IMR-90 (cell line): ENCODE measurements around the gene PTCD2. TPM values are rescaled to one million over a fixed set of nuclear protein-coding genes. Genes with fewer than 3 reads are reported as not detected.
A peak's percentile ranks its signal among the peaks of the same experiment; 100 is the strongest.

Experiments
- ATAC-seq: fragments of 200-7000 bp; cut with Tn5 transposase; 2 replicates; pipeline ENCODE4 v1.9.1; 2020; ENCODE audit warnings: low read depth, mild to moderate bottlenecking, moderate library complexity
- BruUV-seq: library from RNA; stranded (reverse); fragments of 400-500 nt; replicated peaks from 2 replicates; lab custom pipeline; 2021; lab: Mats Ljungman, UMichigan
- CTCF ChIA-PET: fragments of 300-600 bp; formaldehyde crosslinking; extraction: SDS; loops from one replicate; lab custom pipeline; 2021; ENCODE audit warnings: antibody characterized with exemption; lab: Yijun Ruan, JAX
- POLR2A ChIA-PET: fragments of 300-600 bp; sonication (Branson Sonifier 250); formaldehyde crosslinking; loops from one replicate; lab custom pipeline; 2022; ENCODE audit warnings: antibody characterized with exemption; ENCODE audit not compliant: unreplicated experiment; lab: Charles Lee
- DNase-seq: peaks from one replicate; pipeline ENCODE4 v3.0.0; 2013
- H2AFZ ChIP-seq: replicated peaks from 2 replicates; pipeline ENCODE3; 2013; ENCODE audit warnings: low read length, mild to moderate bottlenecking; ENCODE audit not compliant: poor library complexity
- H2AK5ac ChIP-seq: 2 replicates; pipeline ENCODE4 v1.6.1; 2013; ENCODE audit warnings: low read depth, low read length, inconsistent platforms
- H2AK9ac ChIP-seq: replicated peaks from 2 replicates; pipeline ENCODE3; 2013; ENCODE audit warnings: mild to moderate bottlenecking, low read depth, low read length, moderate library complexity; ENCODE audit not compliant: poor library complexity
- H2BK120ac ChIP-seq: 2 replicates; pipeline ENCODE4 v1.6.1; 2013; ENCODE audit warnings: low read depth, low read length, inconsistent platforms
- H2BK15ac ChIP-seq: 3 replicates; pipeline ENCODE4 v1.6.1; 2013; ENCODE audit warnings: low read depth, low read length, inconsistent platforms
- H2BK20ac ChIP-seq: 2 replicates; pipeline ENCODE4 v1.6.1; 2013; ENCODE audit warnings: low read depth, mild to moderate bottlenecking, inconsistent platforms, low read length, moderate library complexity
- H2BK5ac ChIP-seq: 2 replicates; pipeline ENCODE4 v1.6.1; 2013; ENCODE audit warnings: mild to moderate bottlenecking, low read depth, low read length, inconsistent platforms; ENCODE audit not compliant: poor library complexity, severe bottlenecking
- H3K14ac ChIP-seq: replicated peaks from 2 replicates; pipeline ENCODE4 v1.6.1; 2013; ENCODE audit warnings: low read depth, low read length, inconsistent platforms
- H3K18ac ChIP-seq: 2 replicates; pipeline ENCODE4 v1.6.1; 2013; ENCODE audit warnings: low read depth, low read length, control low read depth
- H3K23ac ChIP-seq: 2 replicates; pipeline ENCODE4 v1.6.1; 2013; ENCODE audit warnings: low read depth, low read length, inconsistent platforms
- H3K27ac ChIP-seq: 2 replicates; pipeline ENCODE4 v1.5.1; 2013; ENCODE audit warnings: mild to moderate bottlenecking, control low read depth, low read length; ENCODE audit not compliant: insufficient read depth
- H3K27me3 ChIP-seq: 2 replicates; pipeline ENCODE4 v1.6.1; 2013; ENCODE audit warnings: low read length; ENCODE audit not compliant: control insufficient read depth, insufficient read depth
- H3K36me3 ChIP-seq: 2 replicates; pipeline ENCODE4 v1.6.1; 2013; ENCODE audit warnings: low read length, mixed read lengths; ENCODE audit not compliant: control insufficient read depth, insufficient read depth
- H3K4ac ChIP-seq: 2 replicates; pipeline ENCODE4 v1.6.1; 2013; ENCODE audit warnings: low read depth, low read length, inconsistent platforms
- H3K4me1 ChIP-seq: 2 replicates; pipeline ENCODE4 v1.6.1; 2013; ENCODE audit warnings: low read length, mixed read lengths; ENCODE audit not compliant: control insufficient read depth, insufficient read depth
- H3K4me2 ChIP-seq: 2 replicates; pipeline ENCODE4 v1.6.1; 2013; ENCODE audit warnings: low read depth, mild to moderate bottlenecking, control low read depth, low read length, moderate library complexity
- H3K4me3 ChIP-seq: 2 replicates; pipeline ENCODE4 v1.5.1; 2013; ENCODE audit warnings: low read depth, mild to moderate bottlenecking, control low read depth, low read length, moderate library complexity; ENCODE audit not compliant: insufficient read depth
- H3K56ac ChIP-seq: 2 replicates; pipeline ENCODE4 v1.6.1; 2013; ENCODE audit warnings: low read length, inconsistent platforms; ENCODE audit not compliant: insufficient read depth; ENCODE audit errors: extremely low read depth
- H3K79me1 ChIP-seq, 2 experiments: 2 replicates each; pipeline ENCODE4 v1.6.1; 2013; ENCODE audit warnings: low read length in 2 of 2, inconsistent platforms in 1 of 2, low read depth in 1 of 2
- H3K9ac ChIP-seq: 2 replicates; pipeline ENCODE4 v1.6.1; 2013; ENCODE audit warnings: low read depth, low read length, control low read depth
- H3K9me1 ChIP-seq: 2 replicates; pipeline ENCODE4 v1.6.1; 2013; ENCODE audit warnings: low read length, inconsistent platforms; ENCODE audit not compliant: insufficient read depth
- H3K9me3 ChIP-seq: 2 replicates; pipeline ENCODE4 v1.6.1; 2013; ENCODE audit warnings: low read length; ENCODE audit not compliant: control insufficient read depth, insufficient read depth
- H4K20me1 ChIP-seq: 2 replicates; pipeline ENCODE4 v1.6.1; 2013; ENCODE audit warnings: low read length, inconsistent platforms; ENCODE audit not compliant: insufficient read depth
- H4K5ac ChIP-seq: 2 replicates; pipeline ENCODE4 v1.6.1; 2013; ENCODE audit warnings: mild to moderate bottlenecking, low read depth, low read length, control low read depth
- H4K8ac ChIP-seq, 2 experiments: 2 replicates each; pipeline ENCODE4 v1.6.1; 2013; ENCODE audit warnings: low read depth in 2 of 2, low read length in 2 of 2, control low read depth in 1 of 2, inconsistent platforms in 1 of 2
- H4K91ac ChIP-seq: 2 replicates; pipeline ENCODE4 v1.6.1; 2013; ENCODE audit warnings: low read depth, low read length, inconsistent platforms; ENCODE audit not compliant: insufficient read depth
- CTCF ChIP-seq: conservative IDR thresholded peaks from 2 replicates; pipeline ENCODE4 v1.5.1; 2012; ENCODE audit warnings: mild to moderate bottlenecking, low read depth, low read length, improper control_type of control experiment
- RAD21 ChIP-seq: IDR thresholded peaks from 2 replicates; pipeline ENCODE4 v1.6.1; 2012; ENCODE audit warnings: low read length, improper control_type of control experiment
- SMC3 ChIP-seq: fragments of 150-350 bp; IDR thresholded peaks from 2 replicates; pipeline ENCODE4 v1.6.1; 2016; ENCODE audit warnings: low read depth, mild to moderate bottlenecking, antibody characterized with exemption, low read length, moderate library complexity
- WGBS, 2 experiments: methylation state at CpG; one replicate each; pipeline versions ENCODE4 v1.1.5 to v1.1.7; 2013; ENCODE audit warnings: missing lambda C conversion rate in 2 of 2; ENCODE audit not compliant: insufficient read length in 1 of 2; ENCODE audit errors: extremely low coverage in 2 of 2; 5-methylcytosine and 5-hydroxymethylcytosine counted together
- dilution Hi-C: fragments of 300-500 bp; cut with HindIII; formaldehyde crosslinking; loops from one replicate; pipeline ENCODE4 v1.14.3; 2018; ENCODE audit warnings: low sequenced_read_pairs; ENCODE audit not compliant: unreplicated experiment
- in situ Hi-C: fragments of 300-500 bp; cut with MboI; formaldehyde crosslinking; loops from 3 replicates; pipeline ENCODE4 v1.14.3; 2019; ENCODE audit warnings: low sequenced_read_pairs, inconsistent platforms, mixed read lengths
- intact Hi-C: fragments of 100-400 bp; cut with micrococcal nuclease; formaldehyde crosslinking; loops from 2 replicates; pipeline ENCODE4 v1.10.0; 2022
- polyA plus RNA-seq, 3 experiments: library from polyadenylated mRNA; depleted of rRNA; stranded (reverse); fragments of >200 nt; gene quantifications; 2 replicates each; pipeline ENCODE4 v1.2.3, GENCODE V29; 2012; ENCODE audit warnings: low replicate concordance in 1 of 3
- total RNA-seq: library from RNA; depleted of rRNA; stranded (reverse); fragments of >200 nt; gene quantifications from 2 replicates; pipeline ENCODE4 v1.2.3, GENCODE V29; 2012

Gene PTCD2
- total and polyA plus RNA-seq, 2 of the 4 experiments (the other 2 are of a cell fraction), result 6.5 to 9.9 TPM

GRCh38 chr5:72355706-72356299 is 35.6 kb downstream of the PTCD2 start:
- Histone ChIP-seq H4K5ac (no peak overlapping the region), H2AFZ (no peak overlapping the region), H3K36me3 (peaks cover 7% of the 10 kb centered on the region), H2BK20ac (no peak overlapping the region), H3K9me1 (peaks cover 5% of the 10 kb centered on the region), H3K27ac (no peak overlapping the region), H3K4ac (no peak overlapping the region), H4K20me1 (no peaks in the 10 kb centered on the region), H3K56ac (no peak overlapping the region), H2AK9ac (no peak overlapping the region), H3K27me3 (no peaks in the 10 kb centered on the region), H2BK15ac (no peak overlapping the region), H3K23ac (no peak overlapping the region), H2AK5ac (peak overlapping the region; percentile 0; the same call in 1 of the 2 replicates), H3K4me2 (no peak overlapping the region), H3K79me1 (no peaks in the 10 kb centered on the region), H2BK5ac (no peak overlapping the region), H3K9me3 (no peaks in the 10 kb centered on the region), H3K14ac (no peak overlapping the region), H3K9ac (no peak overlapping the region), H3K18ac (no peak overlapping the region), H3K4me3 (no peak overlapping the region), H4K8ac (no peak overlapping the region), H3K4me1 (no peaks in the 10 kb centered on the region), H2BK120ac (no peak overlapping the region), H4K91ac (no peak overlapping the region)
- dilution Hi-C loops, result no loop called here
- in situ Hi-C loops, result loop anchor here (25.0 kb wide), 1 partner anchor 156 kb away; the partner anchor contains the start of gene ZNF366
- peak; percentile 40 for TF ChIP-seq CTCF
- no peak for TF ChIP-seq SMC3
- TF ChIP-seq RAD21, result peak; percentile 46
- DNase-seq (peak; percentile 22), ATAC-seq (peak; percentile 48)
- 100% methylated on average over 1 of the region's 5 CpGs; no CpG with 5 or more reads in 1 of the 2 experiments for WGBS, 2 experiments
- CTCF ChIA-PET, result interaction anchor here (0.6 to 1.8 kb wide), 4 partner anchors 57 to 462 kb away, joined by 3 to 6 read pairs (median 4); no protein-coding TSS in a partner anchor
- POLR2A ChIA-PET, result no interaction called here
- no TSS peak for BruUV-seq
- intact Hi-C loops, result no loop called here
